Measurements from ENCODE around the gene SMKR1. TPM values are rescaled to one million over a fixed set of nuclear protein-coding genes. Genes with fewer than 3 reads are reported as not detected.

SMKR1 gene
- total RNA-seq, 1 experiment from 2014 or later, result 8.9 TPM

DNA sequence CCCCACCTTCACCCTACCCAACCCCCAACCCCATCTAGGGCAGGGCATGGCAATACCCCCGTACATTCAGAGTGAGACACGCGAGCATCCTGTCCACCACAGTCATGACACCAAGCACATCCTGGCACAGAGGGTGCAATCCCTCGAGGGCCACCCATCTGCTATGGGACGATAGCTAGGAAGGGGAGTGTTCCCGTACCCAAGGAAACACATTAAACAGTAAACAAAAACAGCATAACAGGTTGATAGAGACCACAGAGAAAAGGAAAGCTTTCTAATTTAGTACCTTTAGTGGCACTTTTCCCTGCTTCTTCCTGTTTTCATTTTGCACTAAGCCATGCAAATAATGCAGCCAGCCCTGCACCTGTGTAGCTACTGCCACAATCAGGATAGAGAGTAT lies 2.3 kb upstream of the SMKR1 start:
- Histone ChIP-seq H3K79me2 (ENCODE audit: insufficient read depth, low read length) (no peaks in the 10 kb centered on the region), H3K27me3 (ENCODE audit: insufficient read depth, low read length) (no peaks in the 10 kb centered on the region), H3K4me3 (replicated peaks in 1 of 2; ENCODE audit: low read depth in 1 of 2, low read length in 2 of 2) (no peak overlapping the region), H3K9me2 (ENCODE audit: insufficient read depth) (no peaks in the 10 kb centered on the region), H3K27ac (ENCODE audit: low read depth, low read length) (no peak overlapping the region), H3K4me1 (ENCODE audit: control insufficient read depth in 1 of 2, insufficient read depth in 2 of 2, low read length in 2 of 2) (peaks cover 2 to 19% of the 10 kb centered on the region in 2 experiments; a peak in 2 of 4 replicates), H3K9me3 (ENCODE audit: control insufficient read depth in 1 of 2, insufficient read depth in 1 of 2, low read depth in 1 of 2, low read length in 2 of 2) (no peaks in the 10 kb centered on the region), H4K20me1 (ENCODE audit: insufficient read depth) (no peaks in the 10 kb centered on the region), H3K4me2 (ENCODE audit: low read length) (no peak overlapping the region), H3K36me3 (ENCODE audit: control insufficient read depth in 1 of 2, insufficient read depth in 2 of 2, low read length in 2 of 2) (no peaks in the 10 kb centered on the region), H3K9ac (ENCODE audit: low read length) (no peak overlapping the region), H2AFZ (ENCODE audit: low read depth, low read length, poor library complexity, severe bottlenecking) (no peak overlapping the region)
- intact Hi-C loops (cut with micrococcal nuclease), result no loop called here
- POLR2A ChIA-PET, result interaction anchor here (1.6 kb wide), 1 partner anchor 10 kb away, joined by 4 read pairs; no protein-coding TSS in a partner anchor
- no TSS peak for BruUV-seq (replicated peaks)
- RAD21 ChIA-PET (ENCODE audit: low non-redundant PET in 1 of 2, low total read pairs in 2 of 2, uncharacterized antibody in 2 of 2, unreplicated experiment in 2 of 2), result interaction anchor here in 1 of 2 experiments (0.6 kb wide), 1 partner anchor 142 kb away, joined by 3 read pairs; no protein-coding TSS in a partner anchor
- no peak for ATAC-seq
- TF ChIP-seq SIN3A (IDR thresholded peaks at IDR 0.05; ENCODE audit: low read depth) (no peak), CBX3 (IDR thresholded peaks at IDR 0.05; ENCODE audit: low read depth) (no peak), FOSL1 (IDR thresholded peaks at IDR 0.05; ENCODE audit: low read depth) (no peak), ELF1 (IDR thresholded peaks at IDR 0.05; ENCODE audit: borderline replicate concordance, low read depth) (no peak), JUND (IDR thresholded peaks at IDR 0.05) (no peak), POLR2A (IDR thresholded peaks at IDR 0.05; ENCODE audit: borderline replicate concordance, extremely low read depth, insufficient read depth, insufficient read length) (no peak), POLR2AphosphoS5 (IDR thresholded peaks at IDR 0.05; ENCODE audit: low read depth, low read length) (no peak), YY1 (IDR thresholded peaks at IDR 0.05; ENCODE audit: extremely low read depth, insufficient replicate concordance, low read depth, low read length) (no peak), ZFX (IDR thresholded peaks at IDR 0.05) (no peak), TCF7L2 (IDR thresholded peaks at IDR 0.05; ENCODE audit: borderline replicate concordance, extremely low read depth, insufficient read depth, insufficient read length) (no peak), EGR1 (IDR thresholded peaks at IDR 0.05; ENCODE audit: low read depth) (no peak), SP1 (IDR thresholded peaks at IDR 0.05; ENCODE audit: low read depth) (no peak), SRF (IDR thresholded peaks at IDR 0.05; ENCODE audit: low read depth) (no peak)
- TF ChIP-seq, protein P1, sequence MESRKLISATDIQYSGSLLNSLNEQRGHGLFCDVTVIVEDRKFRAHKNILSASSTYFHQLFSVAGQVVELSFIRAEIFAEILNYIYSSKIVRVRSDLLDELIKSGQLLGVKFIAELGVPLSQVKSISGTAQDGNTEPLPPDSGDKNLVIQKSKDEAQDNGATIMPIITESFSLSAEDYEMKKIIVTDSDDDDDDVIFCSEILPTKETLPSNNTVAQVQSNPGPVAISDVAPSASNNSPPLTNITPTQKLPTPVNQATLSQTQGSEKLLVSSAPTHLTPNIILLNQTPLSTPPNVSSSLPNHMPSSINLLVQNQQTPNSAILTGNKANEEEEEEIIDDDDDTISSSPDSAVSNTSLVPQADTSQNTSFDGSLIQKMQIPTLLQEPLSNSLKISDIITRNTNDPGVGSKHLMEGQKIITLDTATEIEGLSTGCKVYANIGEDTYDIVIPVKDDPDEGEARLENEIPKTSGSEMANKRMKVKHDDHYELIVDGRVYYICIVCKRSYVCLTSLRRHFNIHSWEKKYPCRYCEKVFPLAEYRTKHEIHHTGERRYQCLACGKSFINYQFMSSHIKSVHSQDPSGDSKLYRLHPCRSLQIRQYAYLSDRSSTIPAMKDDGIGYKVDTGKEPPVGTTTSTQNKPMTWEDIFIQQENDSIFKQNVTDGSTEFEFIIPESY (IDR thresholded peaks at IDR 0.05; ENCODE audit: extremely low read depth, insufficient replicate concordance, low read length), result no peak
- TF ChIP-seq, protein P2, sequence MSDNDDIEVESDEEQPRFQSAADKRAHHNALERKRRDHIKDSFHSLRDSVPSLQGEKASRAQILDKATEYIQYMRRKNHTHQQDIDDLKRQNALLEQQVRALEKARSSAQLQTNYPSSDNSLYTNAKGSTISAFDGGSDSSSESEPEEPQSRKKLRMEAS (IDR thresholded peaks at IDR 0.05), result no peak
- TF ChIP-seq, protein P3, sequence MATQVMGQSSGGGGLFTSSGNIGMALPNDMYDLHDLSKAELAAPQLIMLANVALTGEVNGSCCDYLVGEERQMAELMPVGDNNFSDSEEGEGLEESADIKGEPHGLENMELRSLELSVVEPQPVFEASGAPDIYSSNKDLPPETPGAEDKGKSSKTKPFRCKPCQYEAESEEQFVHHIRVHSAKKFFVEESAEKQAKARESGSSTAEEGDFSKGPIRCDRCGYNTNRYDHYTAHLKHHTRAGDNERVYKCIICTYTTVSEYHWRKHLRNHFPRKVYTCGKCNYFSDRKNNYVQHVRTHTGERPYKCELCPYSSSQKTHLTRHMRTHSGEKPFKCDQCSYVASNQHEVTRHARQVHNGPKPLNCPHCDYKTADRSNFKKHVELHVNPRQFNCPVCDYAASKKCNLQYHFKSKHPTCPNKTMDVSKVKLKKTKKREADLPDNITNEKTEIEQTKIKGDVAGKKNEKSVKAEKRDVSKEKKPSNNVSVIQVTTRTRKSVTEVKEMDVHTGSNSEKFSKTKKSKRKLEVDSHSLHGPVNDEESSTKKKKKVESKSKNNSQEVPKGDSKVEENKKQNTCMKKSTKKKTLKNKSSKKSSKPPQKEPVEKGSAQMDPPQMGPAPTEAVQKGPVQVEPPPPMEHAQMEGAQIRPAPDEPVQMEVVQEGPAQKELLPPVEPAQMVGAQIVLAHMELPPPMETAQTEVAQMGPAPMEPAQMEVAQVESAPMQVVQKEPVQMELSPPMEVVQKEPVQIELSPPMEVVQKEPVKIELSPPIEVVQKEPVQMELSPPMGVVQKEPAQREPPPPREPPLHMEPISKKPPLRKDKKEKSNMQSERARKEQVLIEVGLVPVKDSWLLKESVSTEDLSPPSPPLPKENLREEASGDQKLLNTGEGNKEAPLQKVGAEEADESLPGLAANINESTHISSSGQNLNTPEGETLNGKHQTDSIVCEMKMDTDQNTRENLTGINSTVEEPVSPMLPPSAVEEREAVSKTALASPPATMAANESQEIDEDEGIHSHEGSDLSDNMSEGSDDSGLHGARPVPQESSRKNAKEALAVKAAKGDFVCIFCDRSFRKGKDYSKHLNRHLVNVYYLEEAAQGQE (IDR thresholded peaks at IDR 0.05; ENCODE audit: low read depth), result no peak
- TF ChIP-seq, protein P4, sequence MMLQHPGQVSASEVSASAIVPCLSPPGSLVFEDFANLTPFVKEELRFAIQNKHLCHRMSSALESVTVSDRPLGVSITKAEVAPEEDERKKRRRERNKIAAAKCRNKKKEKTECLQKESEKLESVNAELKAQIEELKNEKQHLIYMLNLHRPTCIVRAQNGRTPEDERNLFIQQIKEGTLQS (IDR thresholded peaks at IDR 0.05), result no peak
- TF ChIP-seq, protein P5, sequence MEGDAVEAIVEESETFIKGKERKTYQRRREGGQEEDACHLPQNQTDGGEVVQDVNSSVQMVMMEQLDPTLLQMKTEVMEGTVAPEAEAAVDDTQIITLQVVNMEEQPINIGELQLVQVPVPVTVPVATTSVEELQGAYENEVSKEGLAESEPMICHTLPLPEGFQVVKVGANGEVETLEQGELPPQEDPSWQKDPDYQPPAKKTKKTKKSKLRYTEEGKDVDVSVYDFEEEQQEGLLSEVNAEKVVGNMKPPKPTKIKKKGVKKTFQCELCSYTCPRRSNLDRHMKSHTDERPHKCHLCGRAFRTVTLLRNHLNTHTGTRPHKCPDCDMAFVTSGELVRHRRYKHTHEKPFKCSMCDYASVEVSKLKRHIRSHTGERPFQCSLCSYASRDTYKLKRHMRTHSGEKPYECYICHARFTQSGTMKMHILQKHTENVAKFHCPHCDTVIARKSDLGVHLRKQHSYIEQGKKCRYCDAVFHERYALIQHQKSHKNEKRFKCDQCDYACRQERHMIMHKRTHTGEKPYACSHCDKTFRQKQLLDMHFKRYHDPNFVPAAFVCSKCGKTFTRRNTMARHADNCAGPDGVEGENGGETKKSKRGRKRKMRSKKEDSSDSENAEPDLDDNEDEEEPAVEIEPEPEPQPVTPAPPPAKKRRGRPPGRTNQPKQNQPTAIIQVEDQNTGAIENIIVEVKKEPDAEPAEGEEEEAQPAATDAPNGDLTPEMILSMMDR (IDR thresholded peaks at IDR 0.05 in 2 of 3, conservative IDR thresholded peaks at IDR 0.05 in 1 of 3; ENCODE audit: borderline replicate concordance in 1 of 3, insufficient read depth in 1 of 3, low read depth in 2 of 3, low read length in 2 of 3), result no peak
- CTCF ChIA-PET, result no interaction called here
- no peak for DNase-seq (ENCODE audit: low read depth, low spot score)

Data from HCT116 (cell line).